ENCODE data around the gene TMEM135.
"Not testable (repeated sequence)": the region's sequence is repeated elsewhere in the genome, so short reads cannot be mapped to it uniquely, and the experiment has no call there.

TMEM135 gene

GRCh38 chr11:87037450-87038234 lies at the start of gene TMEM135:
Gene TMEM135, plus strand, starts transcription at chr11:87037934. Its CDS starts 112 bp downstream, at chr11:87038046.
- H3K9ac ChIP-seq (ENCODE audit: low read depth, low read length), result peak within 1 kb of the TSS; percentile 74
- no peaks in the 10 kb centered on the region for H3K9me3 ChIP-seq (ENCODE audit: control insufficient read depth, insufficient read depth, low read length)
- H3K36me3 ChIP-seq (ENCODE audit: insufficient read depth, low read length), result no peaks in the 10 kb centered on the region
- H3K4me1 ChIP-seq (ENCODE audit: insufficient read depth, low read length), result peaks cover 11% of the 10 kb centered on the region; the same call in 1 of the 2 replicates

- no peak overlapping the region for H3K9ac ChIP-seq (ENCODE audit: low read depth, low read length)
- peaks cover 27% of the 10 kb centered on the region for H3K4me1 ChIP-seq (ENCODE audit: insufficient read depth, low read length)
Observed at GRCh38 chr11:86988351-86988881, 49.3 kb upstream of the TMEM135 start.

GRCh38 chr11:86990031-86990430 lies 47.7 kb upstream of the TMEM135 start:
- no peaks in the 10 kb centered on the region for H3K9me3 ChIP-seq (ENCODE audit: control insufficient read depth, insufficient read depth, low read length)
- peaks cover 28% of the 10 kb centered on the region for H3K4me1 ChIP-seq (ENCODE audit: insufficient read depth, low read length)
- no peak overlapping the region for H3K9ac ChIP-seq (ENCODE audit: low read depth, low read length)
- H3K36me3 ChIP-seq (ENCODE audit: insufficient read depth, low read length), result no peaks in the 10 kb centered on the region

More at GRCh38 chr11:86988351-86988881, 49.3 kb upstream of the TMEM135 start:
- H3K36me3 ChIP-seq (ENCODE audit: insufficient read depth, low read length), result no peaks in the 10 kb centered on the region
- H3K9me3 ChIP-seq (ENCODE audit: control insufficient read depth, insufficient read depth, low read length), result no peaks in the 10 kb centered on the region

GRCh38 chr11:86990515-86990914 lies 47.2 kb upstream of the TMEM135 start:
- Histone ChIP-seq H3K4me1 (ENCODE audit: insufficient read depth, low read length) (peaks cover 28% of the 10 kb centered on the region), H3K9ac (ENCODE audit: low read depth, low read length) (no peak overlapping the region), H3K36me3 (ENCODE audit: insufficient read depth, low read length) (no peaks in the 10 kb centered on the region), H3K9me3 (ENCODE audit: control insufficient read depth, insufficient read depth, low read length) (no peaks in the 10 kb centered on the region)

GRCh38 chr11:86991341-86991740 lies 46.4 kb upstream of the TMEM135 start:
- Histone ChIP-seq H3K4me1 (ENCODE audit: insufficient read depth, low read length) (peaks cover 28% of the 10 kb centered on the region), H3K36me3 (ENCODE audit: insufficient read depth, low read length) (no peaks in the 10 kb centered on the region), H3K9me3 (ENCODE audit: control insufficient read depth, insufficient read depth, low read length) (no peaks in the 10 kb centered on the region), H3K9ac (ENCODE audit: low read depth, low read length) (no peak overlapping the region)

GRCh38 chr11:86992340-86992739 lies 45.4 kb upstream of the TMEM135 start:
- H3K4me1 ChIP-seq (ENCODE audit: insufficient read depth, low read length), result peaks cover 28% of the 10 kb centered on the region
- not testable (repeated sequence) for H3K36me3 ChIP-seq (ENCODE audit: insufficient read depth, low read length); H3K9me3 ChIP-seq (ENCODE audit: control insufficient read depth, insufficient read depth, low read length); H3K9ac ChIP-seq (ENCODE audit: low read depth, low read length)

- Histone ChIP-seq H3K9me3 (ENCODE audit: control insufficient read depth, insufficient read depth, low read length) (no peaks in the 10 kb centered on the region), H3K4me1 (ENCODE audit: insufficient read depth, low read length) (peaks cover 28% of the 10 kb centered on the region), H3K9ac (ENCODE audit: low read depth, low read length) (no peak overlapping the region), H3K36me3 (ENCODE audit: insufficient read depth, low read length) (no peaks in the 10 kb centered on the region)
Observed at GRCh38 chr11:86993031-86993430, 44.7 kb upstream of the TMEM135 start.

- Histone ChIP-seq H3K9me3 (ENCODE audit: control insufficient read depth, insufficient read depth, low read length) (no peaks in the 10 kb centered on the region), H3K4me1 (ENCODE audit: insufficient read depth, low read length) (peaks cover 19% of the 10 kb centered on the region), H3K36me3 (ENCODE audit: insufficient read depth, low read length) (no peaks in the 10 kb centered on the region), H3K9ac (ENCODE audit: low read depth, low read length) (no peak overlapping the region)
Observed at GRCh38 chr11:86996953-86997570, 40.7 kb upstream of the TMEM135 start.

GRCh38 chr11:86999388-86999787 lies 38.3 kb upstream of the TMEM135 start:
- H3K9me3 ChIP-seq (ENCODE audit: control insufficient read depth, insufficient read depth, low read length), result no peaks in the 10 kb centered on the region
- no peak overlapping the region for H3K9ac ChIP-seq (ENCODE audit: low read depth, low read length)
- peaks cover 12% of the 10 kb centered on the region; the same call in 1 of the 2 replicates for H3K4me1 ChIP-seq (ENCODE audit: insufficient read depth, low read length)
- no peaks in the 10 kb centered on the region for H3K36me3 ChIP-seq (ENCODE audit: insufficient read depth, low read length)

- Histone ChIP-seq H3K9ac (ENCODE audit: low read depth, low read length) (no peak overlapping the region), H3K9me3 (ENCODE audit: control insufficient read depth, insufficient read depth, low read length) (no peaks in the 10 kb centered on the region), H3K4me1 (ENCODE audit: insufficient read depth, low read length) (peaks cover 12% of the 10 kb centered on the region; the same call in 1 of the 2 replicates), H3K36me3 (ENCODE audit: insufficient read depth, low read length) (no peaks in the 10 kb centered on the region)
Observed at GRCh38 chr11:86999859-87000753, 37.6 kb upstream of the TMEM135 start.

GRCh38 chr11:87002918-87003317 lies 34.8 kb upstream of the TMEM135 start:
- H3K36me3 ChIP-seq (ENCODE audit: insufficient read depth, low read length), result no peaks in the 10 kb centered on the region
- no peaks in the 10 kb centered on the region for H3K9me3 ChIP-seq (ENCODE audit: control insufficient read depth, insufficient read depth, low read length)
- no peak overlapping the region for H3K9ac ChIP-seq (ENCODE audit: low read depth, low read length)
- H3K4me1 ChIP-seq (ENCODE audit: insufficient read depth, low read length), result peaks cover 12% of the 10 kb centered on the region; the same call in 1 of the 2 replicates

GRCh38 chr11:87004281-87004680 lies 33.5 kb upstream of the TMEM135 start:
- H3K9ac ChIP-seq (ENCODE audit: low read depth, low read length), result not testable (repeated sequence)
- H3K4me1 ChIP-seq (ENCODE audit: insufficient read depth, low read length), result peaks cover 11% of the 10 kb centered on the region; the same call in 1 of the 2 replicates

GRCh38 chr11:87005569-87005921 lies 32.2 kb upstream of the TMEM135 start:
- Histone ChIP-seq H3K36me3 (ENCODE audit: insufficient read depth, low read length) (no peaks in the 10 kb centered on the region), H3K9me3 (ENCODE audit: control insufficient read depth, insufficient read depth, low read length) (no peaks in the 10 kb centered on the region), H3K9ac (ENCODE audit: low read depth, low read length) (no peak overlapping the region), H3K4me1 (ENCODE audit: insufficient read depth, low read length) (no peaks in the 10 kb centered on the region)

More at GRCh38 chr11:87004281-87004680, 33.5 kb upstream of the TMEM135 start:
- H3K9me3 ChIP-seq (ENCODE audit: control insufficient read depth, insufficient read depth, low read length); H3K36me3 ChIP-seq (ENCODE audit: insufficient read depth, low read length): not testable (repeated sequence)

GRCh38 chr11:87006035-87006434 lies 31.7 kb upstream of the TMEM135 start:
- no peak overlapping the region for H3K9ac ChIP-seq (ENCODE audit: low read depth, low read length)
- no peaks in the 10 kb centered on the region for H3K4me1 ChIP-seq (ENCODE audit: insufficient read depth, low read length)
- no peaks in the 10 kb centered on the region for H3K9me3 ChIP-seq (ENCODE audit: control insufficient read depth, insufficient read depth, low read length)
- no peaks in the 10 kb centered on the region for H3K36me3 ChIP-seq (ENCODE audit: insufficient read depth, low read length)
